NCI-H2227 (cell line): ENCODE results near the gene SPAG9.
"Not testable (repeated sequence)": the region's sequence is repeated elsewhere in the genome, so short reads cannot be mapped to it uniquely, and the experiment has no call there.

ENCODE experiments used
- DNase-seq: peaks from one replicate; lab custom pipeline; 2025; ENCODE audit not compliant: unreplicated experiment; lab: John Stamatoyannopoulos, UW

Gene SPAG9

DNA sequence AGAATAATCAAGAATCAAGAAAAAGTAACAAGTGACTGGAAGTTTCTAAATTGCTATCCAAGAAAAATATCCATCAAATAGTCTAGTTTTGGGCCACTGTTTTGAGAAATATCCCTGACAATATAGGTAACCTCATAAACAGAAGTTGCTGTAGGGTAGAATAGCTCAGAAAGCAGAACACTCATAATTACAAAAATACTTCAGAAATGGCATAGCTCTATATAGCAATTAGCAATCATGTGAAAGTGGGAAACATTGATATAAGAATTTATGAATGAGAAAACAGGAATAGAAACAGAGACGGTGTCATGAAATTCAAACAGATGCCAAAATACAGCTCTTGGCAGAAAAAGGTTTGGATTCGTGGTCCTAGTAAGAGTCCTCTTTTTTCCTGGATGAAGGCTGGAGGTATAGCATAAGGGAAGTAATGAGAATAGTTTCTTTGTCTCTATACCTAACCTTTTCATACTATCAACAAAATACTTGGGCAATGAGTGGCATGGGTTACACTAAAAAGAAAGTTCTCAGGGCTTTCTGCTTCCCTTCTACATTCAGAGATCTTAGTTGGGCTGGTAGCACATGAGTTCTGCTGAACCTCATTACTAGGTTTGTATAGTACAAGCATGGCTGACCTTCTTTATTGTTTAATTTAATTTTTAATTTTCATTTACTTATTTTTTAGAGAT is 33.5 kb downstream of the SPAG9 start:
- no peak for DNase-seq

DNA sequence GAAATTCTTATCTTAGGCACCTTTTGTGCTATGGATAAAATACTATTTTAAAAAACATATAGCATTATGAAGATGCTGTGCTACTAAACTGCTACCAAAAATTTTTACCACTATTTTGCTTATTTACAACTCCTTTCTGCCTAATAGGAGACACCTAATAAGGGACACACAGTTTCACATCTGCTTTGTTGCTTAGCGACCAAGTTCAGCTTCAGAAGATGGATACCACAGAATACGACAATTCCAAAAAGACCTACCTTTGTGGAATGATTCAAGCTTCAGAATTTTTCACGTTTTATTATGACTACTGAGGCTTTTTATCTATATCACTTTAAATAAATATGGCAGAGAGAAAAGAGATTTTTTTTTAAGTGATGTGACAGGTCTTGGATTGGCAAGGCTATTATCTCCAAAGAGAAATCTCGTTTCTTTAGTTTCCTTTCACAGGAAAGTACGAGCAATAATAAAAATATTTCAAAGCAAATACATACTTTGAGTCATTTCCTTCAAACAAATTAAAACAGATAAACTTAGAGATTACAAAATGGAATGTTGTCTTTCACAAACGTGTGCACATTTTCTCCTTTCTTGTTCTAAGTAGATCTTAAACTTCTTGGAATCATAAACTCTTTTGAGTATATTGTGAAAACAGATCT is 35.4 kb downstream of the SPAG9 start:
- DNase-seq, result no peak

DNA sequence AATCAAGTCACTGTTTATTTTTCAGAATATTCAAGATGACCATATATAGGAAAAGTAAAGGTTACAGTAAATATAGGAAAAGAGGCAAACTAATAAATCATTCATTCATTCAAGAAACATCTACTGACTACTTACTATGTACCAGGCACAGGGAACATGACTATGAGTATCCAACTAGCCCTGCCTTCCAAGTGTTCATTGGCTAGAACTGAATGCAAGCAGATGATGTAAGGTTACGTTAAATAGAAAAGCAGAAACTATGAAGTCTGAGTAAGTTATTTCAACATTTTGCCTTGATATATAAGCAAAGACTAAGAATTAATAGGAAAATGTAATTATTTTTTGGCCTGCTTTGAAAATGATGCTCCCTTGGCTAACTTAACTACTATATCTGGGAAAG is 36.7 kb downstream of the SPAG9 start:
- no peak for DNase-seq

DNA sequence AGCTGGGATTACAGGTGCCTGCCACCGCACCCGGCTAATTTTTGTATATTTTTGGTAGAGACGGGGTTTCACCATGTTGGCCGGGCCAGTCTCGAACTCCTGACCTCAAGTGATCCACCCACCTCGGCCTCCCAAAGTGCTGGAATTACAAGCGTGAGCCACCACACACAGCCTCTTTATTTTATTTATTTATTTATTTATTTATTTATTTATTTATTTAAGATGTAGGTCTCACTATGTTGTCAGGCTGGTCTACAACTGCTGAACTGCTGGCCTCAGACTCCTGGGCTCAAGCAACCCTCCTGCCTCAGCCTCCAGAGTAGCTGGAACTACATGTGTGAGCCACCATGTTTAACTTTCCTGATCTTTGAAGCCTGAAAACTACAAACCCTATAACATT is 37.3 kb downstream of the SPAG9 start:
- DNase-seq, result not testable (repeated sequence)

DNA sequence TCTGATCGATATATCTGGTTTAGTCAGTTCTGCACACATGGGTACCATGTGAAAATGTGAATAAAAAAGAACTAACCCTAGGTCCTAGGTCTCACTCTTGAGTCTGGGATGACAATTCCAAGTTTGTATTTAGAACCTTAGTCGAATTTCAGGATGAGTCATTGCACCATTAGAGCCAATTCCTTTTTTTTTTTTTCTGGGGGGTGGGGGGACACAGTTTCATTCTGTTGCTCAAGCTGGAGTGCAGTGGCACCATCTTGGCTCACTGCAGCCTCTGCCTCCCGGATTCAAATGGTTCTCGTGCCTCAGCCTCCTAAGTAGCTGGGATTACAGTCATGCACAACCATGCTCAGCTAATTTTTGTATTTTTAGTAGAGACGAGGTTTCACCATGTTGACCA is 41.6 kb downstream of the SPAG9 start:
- DNase-seq, result no peak

DNA sequence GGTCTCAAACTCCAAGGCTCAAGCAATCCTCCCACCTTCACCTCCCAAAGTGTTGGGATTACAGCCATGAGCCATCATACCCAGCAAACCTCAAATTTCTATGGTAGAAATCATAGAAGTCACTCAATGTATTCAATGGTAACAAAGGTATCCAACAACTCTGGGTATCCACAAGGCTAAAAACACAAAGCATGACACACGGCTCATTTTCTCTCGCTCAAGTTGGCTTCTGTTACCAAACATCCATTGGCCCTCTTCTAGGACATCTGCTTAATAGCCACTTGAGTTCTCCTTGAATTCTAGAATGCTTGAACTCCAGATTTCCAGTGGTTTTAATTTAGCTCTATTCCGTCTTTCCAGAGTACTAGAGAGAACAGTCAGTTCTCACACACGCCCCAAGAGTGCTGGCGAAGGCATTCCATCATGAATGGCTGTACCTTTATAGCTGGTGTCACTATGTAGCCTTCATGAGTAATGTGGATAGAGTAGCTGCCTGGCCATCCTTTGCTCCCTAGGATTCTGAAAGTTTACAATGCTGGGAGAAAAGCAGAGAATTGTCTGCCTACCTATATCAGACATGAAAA is 42.6 kb downstream of the SPAG9 start:
- DNase-seq, result no peak

DNA sequence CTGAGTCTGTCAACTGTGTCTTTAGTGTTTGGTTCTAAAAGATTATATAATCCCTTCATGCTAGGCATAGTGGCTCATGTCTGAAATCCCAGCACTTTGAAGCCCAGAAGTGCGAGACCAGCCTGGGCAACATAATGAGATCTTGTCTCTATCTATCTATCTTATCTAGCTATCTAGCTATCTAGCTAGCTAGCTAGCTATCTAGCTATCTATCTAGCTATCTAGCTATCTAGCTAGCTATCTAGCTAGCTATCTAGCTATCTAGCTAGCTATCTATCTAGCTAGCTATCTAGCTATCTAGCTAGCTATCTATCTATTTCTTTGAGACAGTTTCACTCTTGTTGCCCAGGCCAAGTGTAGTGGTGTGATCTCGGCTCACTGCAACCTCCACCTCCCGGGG is 43.8 kb downstream of the SPAG9 start:
- no peak for DNase-seq

DNA sequence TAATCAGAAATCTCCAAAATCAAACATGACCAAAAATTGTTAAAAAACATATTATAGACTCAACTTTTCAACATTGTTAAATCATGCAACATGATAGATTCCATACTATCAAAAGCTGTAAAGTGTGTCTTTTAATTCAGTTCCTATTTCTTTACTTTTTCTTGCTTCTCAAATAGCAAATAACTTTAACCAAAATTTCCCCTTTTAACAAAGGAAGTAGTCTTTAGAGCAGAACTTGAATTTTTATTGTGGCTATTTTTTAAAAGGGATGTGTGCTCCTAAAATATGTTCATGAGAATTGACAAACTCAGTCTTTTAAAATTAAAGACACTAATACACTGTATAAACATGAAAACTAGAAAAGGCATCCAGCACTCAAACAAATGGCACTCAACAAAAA is 49.1 kb downstream of the SPAG9 start:
- no peak for DNase-seq

DNA sequence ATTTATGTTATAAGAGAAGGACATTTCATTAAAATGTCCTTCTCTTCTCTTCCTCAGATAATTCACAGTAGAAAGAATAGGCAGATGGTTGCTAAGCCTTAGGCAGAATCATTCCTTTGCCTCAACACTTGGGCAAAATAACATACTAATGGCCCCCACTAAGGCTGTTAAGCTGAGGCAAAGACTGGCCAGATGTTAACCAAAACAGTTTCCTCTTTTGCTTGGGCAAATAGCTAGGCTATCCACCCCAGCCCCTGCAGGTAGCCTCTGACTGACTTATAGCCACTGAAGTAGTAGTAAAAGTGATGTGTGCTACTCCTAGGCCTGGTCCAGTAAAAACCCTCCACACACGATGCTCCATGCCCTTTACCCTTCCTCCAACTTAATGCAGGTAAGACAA is 55.2 kb downstream of the SPAG9 start:
- no peak for DNase-seq

DNA sequence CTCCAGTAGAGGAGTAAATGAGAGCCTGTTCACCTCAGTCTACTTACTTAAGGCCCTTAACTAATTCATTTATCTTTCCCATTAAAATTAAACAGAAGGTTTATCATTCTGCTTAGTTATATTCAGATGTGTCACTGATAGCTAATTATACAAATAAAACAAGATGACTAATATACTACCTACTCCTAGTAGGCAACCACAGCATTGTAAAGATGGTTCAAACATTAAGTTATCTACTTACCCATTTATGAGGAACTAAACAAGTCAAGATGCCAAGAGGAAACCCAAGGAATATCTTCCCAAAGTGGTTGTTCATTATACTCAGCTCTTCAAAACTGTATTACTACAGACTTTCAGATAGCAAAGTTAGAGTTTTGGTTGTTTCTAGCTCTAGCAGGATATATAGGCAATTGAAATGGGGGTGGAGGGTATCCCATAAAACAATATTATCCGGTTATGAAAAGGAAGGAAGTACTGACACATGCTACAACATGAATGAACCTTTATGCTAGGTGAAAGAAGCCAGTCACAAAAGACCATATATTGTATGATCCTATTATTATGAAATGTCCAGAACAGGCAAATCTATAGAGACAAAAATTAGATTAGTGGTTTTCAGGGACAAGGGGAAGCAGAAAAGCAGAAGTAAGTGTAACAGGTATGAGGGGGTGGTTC is 56.5 kb downstream of the SPAG9 start:
- no peak for DNase-seq

DNA sequence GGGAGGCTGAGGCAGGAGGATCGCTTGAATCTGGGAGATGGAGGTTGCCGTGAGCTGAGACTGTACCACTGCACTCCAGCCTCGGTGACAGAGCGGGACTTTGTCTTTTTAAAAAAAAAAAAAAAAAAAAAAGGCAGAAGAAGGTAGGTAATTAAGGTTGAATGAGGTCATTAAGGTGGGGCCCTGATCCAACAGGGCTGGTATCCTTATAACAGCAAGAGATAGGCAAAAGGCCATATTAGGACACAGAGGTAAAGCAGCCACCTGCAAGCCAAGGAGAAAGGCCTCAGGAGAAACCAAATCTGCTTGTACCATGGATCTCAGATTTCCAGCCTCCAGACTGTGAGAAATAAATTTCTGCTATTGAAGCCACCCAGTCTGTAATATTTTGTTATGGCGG is 60.3 kb downstream of the SPAG9 start:
- no peak for DNase-seq

DNA sequence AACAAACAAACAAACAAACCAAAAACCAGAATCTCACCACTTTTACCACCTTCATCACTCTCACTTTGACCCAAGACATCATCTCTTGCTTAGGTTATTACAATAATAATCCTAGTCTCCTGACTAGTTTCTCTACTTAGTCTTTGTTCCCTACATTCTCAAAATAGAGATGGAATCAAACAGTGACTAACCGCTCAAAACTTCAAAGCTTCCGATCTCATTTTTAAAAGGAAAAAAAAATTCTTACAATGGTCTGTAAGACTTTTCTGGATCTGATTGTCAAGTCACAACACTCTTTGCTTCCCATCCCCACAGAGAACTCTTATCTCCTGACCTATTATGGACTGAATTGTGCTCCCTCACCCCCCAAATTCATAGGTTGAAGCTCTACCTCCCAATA is 60.9 kb downstream of the SPAG9 start:
- DNase-seq, result no peak

DNA sequence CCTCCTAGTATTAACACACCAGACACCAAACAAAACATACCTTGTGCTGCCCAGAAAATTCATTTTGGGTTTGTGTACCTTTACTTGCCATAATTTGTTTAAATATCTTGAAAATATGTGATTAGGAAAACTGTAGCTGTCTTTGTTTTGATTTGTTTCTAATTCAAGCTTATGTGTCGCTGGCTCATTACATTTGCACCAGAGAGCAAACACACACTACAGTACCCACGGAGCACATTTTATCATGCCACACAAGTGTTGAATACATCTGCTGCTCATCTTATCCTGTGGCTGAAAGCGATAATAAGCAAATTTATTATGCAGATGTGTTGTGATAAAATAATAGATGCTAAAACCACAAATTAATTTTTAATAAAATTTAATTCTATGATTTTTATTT is 63.1 kb downstream of the SPAG9 start:
- no peak for DNase-seq

DNA sequence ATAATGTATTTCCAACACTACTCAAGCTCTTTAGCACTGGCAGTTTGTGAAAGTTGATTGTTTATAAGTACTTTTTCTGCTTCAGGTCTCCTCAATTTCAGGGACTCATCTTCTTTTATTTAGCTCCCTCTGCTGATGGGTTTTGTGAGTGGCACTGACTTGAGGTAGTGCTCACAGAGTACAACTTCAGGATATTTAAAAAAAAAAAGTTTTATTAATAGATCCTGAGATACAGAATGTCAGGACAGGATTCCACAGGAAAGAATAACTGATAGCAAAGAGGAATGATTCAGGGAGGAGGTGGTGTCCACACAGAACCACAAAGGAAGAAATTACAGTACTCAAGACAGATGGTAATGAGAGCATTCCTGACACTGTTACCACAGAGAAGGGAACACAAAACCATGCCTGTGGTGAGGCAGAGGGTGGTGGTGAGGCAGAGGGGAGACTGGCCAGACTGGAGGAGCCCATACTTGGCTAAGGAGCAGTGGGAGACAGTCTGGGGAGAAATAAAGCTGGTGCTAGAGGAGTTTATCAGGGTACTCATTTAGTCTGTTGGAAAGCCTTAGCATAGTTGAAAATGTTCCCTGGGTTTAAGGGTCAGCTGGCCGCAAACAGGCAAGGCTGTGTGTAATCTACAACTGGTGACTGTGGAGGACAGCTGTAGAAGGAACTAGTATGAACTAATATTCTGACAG is 63.7 kb downstream of the SPAG9 start:
- DNase-seq, result peak; percentile 60

DNA sequence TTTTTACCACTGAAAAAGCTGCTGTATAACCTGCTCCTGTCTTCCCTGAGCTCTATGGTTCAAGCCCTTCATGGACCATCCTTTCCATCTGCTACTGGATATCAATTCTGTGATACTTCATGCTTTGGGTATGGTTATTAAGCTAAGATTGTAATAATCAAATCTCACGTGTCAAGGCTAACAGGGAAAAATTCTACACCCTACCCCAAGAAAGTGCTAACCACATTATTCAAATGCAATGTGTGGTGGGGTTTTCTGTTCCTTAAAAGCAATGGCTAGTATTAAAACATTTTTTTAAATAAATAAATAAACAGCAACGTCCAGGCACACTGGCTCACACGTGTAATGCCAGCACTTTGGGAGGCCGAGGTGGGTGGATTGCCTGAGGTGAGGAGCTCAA is 65.9 kb downstream of the SPAG9 start:
- no peak for DNase-seq

DNA sequence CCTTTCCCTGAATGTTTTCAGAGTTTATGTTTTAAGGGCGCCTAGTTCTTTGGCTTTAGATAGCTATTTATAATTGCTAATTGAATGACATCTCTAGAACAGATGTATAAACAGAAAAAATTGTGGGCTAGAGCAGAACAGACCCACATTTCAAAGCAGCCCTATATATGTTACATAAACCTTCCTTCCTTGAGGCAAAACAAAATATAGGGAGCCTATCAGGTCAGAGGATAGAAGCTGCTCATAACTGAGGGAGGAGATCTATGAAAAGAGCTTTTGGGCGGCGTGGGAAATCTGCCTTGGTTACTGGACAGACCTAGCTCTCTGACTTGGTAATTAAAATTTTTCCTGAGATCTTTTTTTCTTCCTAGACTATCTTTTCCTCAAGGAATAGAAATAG is 68.4 kb downstream of the SPAG9 start:
- DNase-seq, result no peak

DNA sequence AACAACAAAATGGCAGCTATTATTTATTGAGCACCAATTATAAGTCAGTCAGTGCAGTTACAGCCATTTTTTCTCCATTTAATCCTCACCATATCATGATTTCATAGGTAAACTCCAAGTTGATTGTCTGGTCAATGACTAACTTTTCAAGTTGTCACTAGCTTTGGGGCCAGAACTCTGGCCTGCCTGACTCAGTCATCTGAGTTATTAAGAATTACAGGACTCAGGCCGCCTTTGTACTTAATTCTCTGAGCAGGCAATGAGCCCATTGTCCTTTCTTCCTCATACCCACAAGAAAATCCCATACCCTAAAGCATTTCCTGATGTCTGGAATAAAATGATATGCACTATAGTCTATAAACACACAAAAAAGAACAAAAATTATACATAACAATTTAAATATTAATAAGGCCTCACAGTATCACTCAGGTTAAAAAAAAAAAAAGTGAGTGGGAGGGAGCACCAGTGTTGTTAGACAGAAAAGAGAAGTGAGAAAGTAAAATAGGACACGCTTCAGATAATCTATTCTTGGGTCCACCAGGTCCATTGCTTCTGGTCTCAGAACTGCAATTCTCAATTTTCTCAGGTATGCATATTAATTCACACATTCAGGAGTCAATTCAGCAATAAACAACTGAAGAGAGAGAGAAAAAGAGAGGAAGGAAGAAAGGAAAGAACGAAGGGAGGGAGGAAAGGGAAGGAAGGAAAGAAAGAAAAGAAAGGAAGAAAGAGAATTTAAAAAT is 70.2 kb downstream of the SPAG9 start:
- DNase-seq, result no peak

DNA sequence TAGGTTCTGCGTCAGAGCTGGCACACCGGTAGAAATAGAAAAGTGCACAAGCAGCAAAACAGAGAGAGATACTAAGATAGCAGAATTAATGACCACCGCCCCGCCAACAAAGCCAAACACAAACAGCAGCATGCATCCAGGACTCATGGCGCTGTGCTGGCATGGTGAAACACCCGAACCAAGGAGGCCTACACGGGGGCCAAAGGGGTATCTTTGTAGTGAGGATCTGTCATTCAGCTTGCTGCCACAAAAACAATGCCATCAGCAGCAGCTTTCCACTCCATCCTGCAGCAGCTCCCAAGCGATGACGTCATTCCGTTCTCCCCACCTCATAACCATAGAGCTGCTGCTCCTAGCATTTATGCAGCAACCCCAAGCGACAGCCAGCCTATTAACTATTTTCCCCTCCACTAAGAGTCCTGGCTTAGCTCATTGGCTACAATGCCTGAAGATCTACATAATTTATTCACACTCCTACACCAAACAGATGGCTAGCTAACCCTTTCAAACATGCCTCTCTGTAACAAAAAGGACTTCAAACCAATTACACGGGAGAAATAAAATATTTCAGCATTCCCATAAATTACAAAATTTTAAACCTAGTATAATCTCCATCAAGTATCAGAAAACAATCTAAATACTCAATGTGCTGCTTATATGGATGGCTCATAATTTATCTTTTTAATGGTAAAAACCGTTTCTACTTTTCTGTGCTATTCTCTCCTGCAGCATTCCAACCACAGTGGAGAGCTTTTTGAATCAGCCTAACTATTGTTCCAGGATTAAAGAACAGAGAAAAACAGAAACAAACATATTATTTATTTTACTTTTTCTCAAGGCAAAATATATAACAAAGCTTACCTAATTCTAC is 73.9 kb downstream of the SPAG9 start:
- peak; percentile 96 for DNase-seq

DNA sequence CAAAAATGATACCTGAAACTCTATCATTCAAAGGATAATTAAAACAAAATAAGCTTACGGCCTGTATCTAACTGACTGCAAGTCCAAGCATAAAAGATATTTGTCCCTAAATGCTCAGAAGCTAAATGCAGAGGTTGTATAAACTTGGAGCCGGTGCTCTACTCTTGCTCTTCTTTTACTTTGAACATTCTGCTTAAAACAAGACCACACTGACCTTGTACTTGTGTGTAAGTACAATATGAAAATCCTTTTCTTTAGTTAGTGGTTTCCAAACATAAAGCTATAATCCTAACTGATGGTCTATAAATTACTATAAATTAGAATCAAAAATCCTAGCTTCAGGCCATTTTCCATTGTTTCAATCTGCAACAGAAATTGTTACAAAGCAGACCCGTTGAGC is 74.6 kb downstream of the SPAG9 start:
- no peak for DNase-seq

DNA sequence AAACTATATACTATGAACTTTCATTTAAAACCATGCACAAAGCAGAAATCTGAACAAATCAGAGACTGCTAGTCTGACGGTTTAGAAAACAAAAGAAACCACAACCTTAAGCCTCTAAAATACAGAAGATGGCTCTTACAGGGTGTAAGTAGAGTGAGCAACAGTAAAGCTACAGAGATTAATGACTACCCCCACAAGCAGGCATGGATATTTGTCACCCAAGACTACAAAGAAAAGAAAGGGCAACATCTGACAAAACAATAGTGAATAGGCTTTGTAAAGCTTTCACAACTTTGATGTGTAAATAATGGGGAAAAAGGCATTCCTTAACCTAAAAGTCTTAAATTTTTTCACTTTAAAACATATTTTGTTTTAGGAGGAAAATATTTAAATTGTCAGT is 75.0 kb downstream of the SPAG9 start:
- peak; percentile 11 for DNase-seq
